Cardiac muscle cell (in vitro differentiated cells and primary cell): ENCODE results near the gene PRKG1. TPM values are rescaled to one million over a fixed set of nuclear protein-coding genes. Genes with fewer than 3 reads are reported as not detected.

Source experiments
- DNase-seq, 2 donors: peaks; one replicate each; pipeline versions ENCODE4 v3.0.0 to v3.0.0-alpha.2; 2010 to 2017; ENCODE audit warnings: low read depth in 1 of 2, low spot score in 1 of 2
- H3K27ac ChIP-seq: fragments of 200-600 bp; sonication (generic); 2 replicates; pipeline ENCODE4 v1.5.1; 2016
- H3K27me3 ChIP-seq: fragments of 200-600 bp; sonication (generic); 2 replicates; pipeline ENCODE4 v1.6.0; 2016; ENCODE audit warnings: control low read depth
- H3K36me3 ChIP-seq: fragments of 200-600 bp; sonication (generic); 2 replicates; pipeline ENCODE4 v1.5.1; 2016; ENCODE audit warnings: control low read depth
- H3K4me1 ChIP-seq: fragments of 200-600 bp; sonication (generic); 2 replicates; pipeline ENCODE4 v1.8.1; 2017; ENCODE audit warnings: low read depth, mild to moderate bottlenecking, mixed run types
- H3K4me3 ChIP-seq: fragments of 200-600 bp; sonication (generic); 2 replicates; pipeline ENCODE4 v1.5.1; 2016; ENCODE audit warnings: mild to moderate bottlenecking
- H3K9me3 ChIP-seq: fragments of 200-600 bp; sonication (generic); 2 replicates; pipeline ENCODE4 v1.5.1; 2017; ENCODE audit warnings: low read depth, mild to moderate bottlenecking, control low read depth
- CTCF ChIP-seq: IDR thresholded peaks from 2 replicates; pipeline ENCODE4 v1.5.1; 2012; ENCODE audit warnings: low read depth, mild to moderate bottlenecking, low read length
- polyA plus RNA-seq: library from polyadenylated mRNA; unstranded; fragments of >200 nt; fragmentation: Nextera tagmentation; extraction: Ambion mirVana; gene quantifications from 2 replicates; pipeline ENCODE4 v1.2.1, GENCODE V29; 2016
- total RNA-seq: library from RNA; depleted of rRNA; stranded (reverse); fragments of >200 nt; gene quantifications from 2 replicates; pipeline ENCODE4 v1.2.3, GENCODE V29; 2016

PRKG1 gene
- total and polyA plus RNA-seq, 2 experiments from 2014 or later = 2.9 to 13.3 TPM

GRCh38 chr10:51607463-51607835 lies 533.2 kb downstream of the PRKG1 start:
- H3K27ac ChIP-seq = no peak overlapping the region
- no peaks in the 10 kb centered on the region for H3K27me3 ChIP-seq
- H3K4me1 ChIP-seq = no peaks in the 10 kb centered on the region
- TF ChIP-seq CTCF = no peak
- H3K9me3 ChIP-seq = no peaks in the 10 kb centered on the region
- DNase-seq = no peak
- no peak overlapping the region for H3K4me3 ChIP-seq
- no peaks in the 10 kb centered on the region for H3K36me3 ChIP-seq

GRCh38 chr10:51608211-51608610 lies 533.9 kb downstream of the PRKG1 start:
- Histone ChIP-seq H3K4me3 (no peak overlapping the region), H3K36me3 (no peaks in the 10 kb centered on the region), H3K9me3 (no peaks in the 10 kb centered on the region), H3K27ac (no peak overlapping the region), H3K27me3 (no peaks in the 10 kb centered on the region), H3K4me1 (no peaks in the 10 kb centered on the region)
- no peak for DNase-seq
- TF ChIP-seq CTCF = no peak

GRCh38 chr10:51615764-51616298 lies 541.5 kb downstream of the PRKG1 start:
- H3K27me3 ChIP-seq = no peaks in the 10 kb centered on the region
- DNase-seq = peak in 1 of 2 donors; percentile 24
- no peak for TF ChIP-seq CTCF
- H3K27ac ChIP-seq = no peak overlapping the region
- H3K4me1 ChIP-seq = no peaks in the 10 kb centered on the region
- no peaks in the 10 kb centered on the region for H3K9me3 ChIP-seq
- no peak overlapping the region for H3K4me3 ChIP-seq
- H3K36me3 ChIP-seq = no peaks in the 10 kb centered on the region

GRCh38 chr10:51617576-51618235 lies 543.4 kb downstream of the PRKG1 start:
- TF ChIP-seq CTCF = no peak
- no peaks in the 10 kb centered on the region for H3K27me3 ChIP-seq
- H3K36me3 ChIP-seq = no peaks in the 10 kb centered on the region
- H3K27ac ChIP-seq = no peak overlapping the region
- H3K4me1 ChIP-seq = no peaks in the 10 kb centered on the region
- no peak overlapping the region for H3K4me3 ChIP-seq
- H3K9me3 ChIP-seq = no peaks in the 10 kb centered on the region
- DNase-seq = no peak

GRCh38 chr10:51619365-51619764 lies 545.1 kb downstream of the PRKG1 start:
- no peak overlapping the region for H3K4me3 ChIP-seq

More at GRCh38 chr10:51619365-51619764, 545.1 kb downstream of the PRKG1 start:
- TF ChIP-seq CTCF = no peak
- no peaks in the 10 kb centered on the region for H3K9me3 ChIP-seq
- no peak overlapping the region for H3K27ac ChIP-seq
- no peak for DNase-seq
- H3K27me3 ChIP-seq = no peaks in the 10 kb centered on the region
- no peaks in the 10 kb centered on the region for H3K36me3 ChIP-seq
- no peaks in the 10 kb centered on the region for H3K4me1 ChIP-seq
